GM19455 (cell line): ENCODE results near the gene FAAP100.

Experiments
- ATAC-seq: cut with Tn5 transposase; IDR thresholded peaks from one replicate; pipeline ENCODE4 v1.9.1; 2021; ENCODE audit not compliant: unreplicated experiment

Gene FAAP100

GRCh38 chr17:81491181-81491581 is 61.0 kb downstream of the FAAP100 start:
- ATAC-seq: no peak

- no peak for ATAC-seq
Measured at GRCh38 chr17:81489998-81490992, 61.9 kb downstream of the FAAP100 start.
